Mesodermal cell (in vitro differentiated cells): ENCODE results near the gene COPS7B.

Experiments
- H3K27ac ChIP-seq: 2 replicates; pipeline ENCODE4 v1.7.0; 2013; ENCODE audit warnings: mild to moderate bottlenecking, low read depth, low read length, moderate library complexity; ENCODE audit not compliant: severe bottlenecking
- H3K36me3 ChIP-seq: 2 replicates; pipeline ENCODE4 v1.7.1; 2013; ENCODE audit warnings: mild to moderate bottlenecking, low read length, moderate library complexity; ENCODE audit not compliant: control insufficient read depth, insufficient read depth
- H3K4me1 ChIP-seq: one replicate; pipeline ENCODE4 v1.7.1; 2013; ENCODE audit warnings: mild to moderate bottlenecking, low read length; ENCODE audit not compliant: insufficient read depth, control insufficient read depth, poor library complexity, severe bottlenecking
- H3K4me3 ChIP-seq: 2 replicates; pipeline ENCODE4 v1.7.0; 2013; ENCODE audit warnings: low read length, control low read depth, mild to moderate bottlenecking; ENCODE audit not compliant: insufficient read depth, poor library complexity, severe bottlenecking; ENCODE audit errors: extremely low read depth
- H3K9me3 ChIP-seq: 2 replicates; pipeline ENCODE4 v1.7.1; 2013; ENCODE audit warnings: mild to moderate bottlenecking, low read length, moderate library complexity; ENCODE audit not compliant: control insufficient read depth
- WGBS, 2 experiments: methylation state at CpG; one replicate each; pipeline ENCODE4 v1.1.5; 2013; ENCODE audit warnings: missing lambda C conversion rate in 2 of 2; ENCODE audit not compliant: insufficient coverage in 2 of 2; 5-methylcytosine and 5-hydroxymethylcytosine counted together

COPS7B gene

GRCh38 chr2:231786917-231787292 lies 660 bp downstream of the COPS7B start:
- Histone ChIP-seq H3K27ac (peak overlapping the region; percentile 92), H3K36me3 (peaks cover 38% of the 10 kb centered on the region), H3K9me3 (no peaks in the 10 kb centered on the region), H3K4me3 (peak overlapping the region; percentile 80), H3K4me1 (peaks cover 7% of the 10 kb centered on the region)
- WGBS, 2 experiments: 6 to 13% methylated on average over 10 to 11 of the region's 11 CpGs

GRCh38 chr2:231791107-231791506 lies 4.9 kb downstream of the COPS7B start:
- peaks cover 78% of the 10 kb centered on the region for H3K36me3 ChIP-seq
- H3K27ac ChIP-seq: no peak overlapping the region
- H3K4me3 ChIP-seq: no peak overlapping the region
- H3K4me1 ChIP-seq: no peaks in the 10 kb centered on the region
- WGBS, 2 experiments: 82 to 84% methylated on average over 3 of the region's 3 CpGs
- H3K9me3 ChIP-seq: no peaks in the 10 kb centered on the region

GRCh38 chr2:231794383-231794782 lies 8.1 kb downstream of the COPS7B start:
- WGBS, 2 experiments: 90 to 100% methylated on average over 1 of the region's 3 CpGs
- peaks cover 95% of the 10 kb centered on the region for H3K36me3 ChIP-seq
- H3K9me3 ChIP-seq: no peaks in the 10 kb centered on the region
- no peak overlapping the region for H3K27ac ChIP-seq
- H3K4me3 ChIP-seq: no peak overlapping the region
- no peaks in the 10 kb centered on the region for H3K4me1 ChIP-seq

GRCh38 chr2:231795525-231796327 lies 9.5 kb downstream of the COPS7B start:
- Histone ChIP-seq H3K4me1 (no peaks in the 10 kb centered on the region), H3K36me3 (peaks cover 97% of the 10 kb centered on the region), H3K9me3 (no peaks in the 10 kb centered on the region), H3K27ac (no peak overlapping the region), H3K4me3 (no peak overlapping the region)
- WGBS, 2 experiments: 86 to 94% methylated on average over 4 to 9 of the region's 9 CpGs

- H3K4me1 ChIP-seq: no peaks in the 10 kb centered on the region
- H3K36me3 ChIP-seq: peaks cover 90% of the 10 kb centered on the region
- WGBS, 2 experiments: 50 to 63% methylated on average over 1 to 5 of the region's 6 CpGs
- H3K27ac ChIP-seq: no peak overlapping the region
- no peak overlapping the region for H3K4me3 ChIP-seq
- H3K9me3 ChIP-seq: no peaks in the 10 kb centered on the region
These were observed 14.3 kb downstream of the COPS7B start for GRCh38 chr2:231800493-231801091.

GRCh38 chr2:231803501-231804138 lies 17.4 kb downstream of the COPS7B start:
- H3K9me3 ChIP-seq: no peaks in the 10 kb centered on the region

GRCh38 chr2:231807020-231807419 lies 20.8 kb downstream of the COPS7B start:
- Histone ChIP-seq H3K27ac (no peak overlapping the region), H3K9me3 (no peaks in the 10 kb centered on the region), H3K4me3 (no peak overlapping the region), H3K4me1 (peaks cover 10% of the 10 kb centered on the region), H3K36me3 (peaks cover 84% of the 10 kb centered on the region)
- WGBS, 2 experiments: 88 to 100% methylated on average over 1 to 2 of the region's 2 CpGs

More at GRCh38 chr2:231803501-231804138, 17.4 kb downstream of the COPS7B start:
- H3K4me3 ChIP-seq: no peak overlapping the region
- 96 to 97% methylated on average over 8 of the region's 9 CpGs for WGBS, 2 experiments
- no peak overlapping the region for H3K27ac ChIP-seq
- H3K36me3 ChIP-seq: peaks cover 89% of the 10 kb centered on the region
- no peaks in the 10 kb centered on the region for H3K4me1 ChIP-seq

- Histone ChIP-seq H3K27ac (no peak overlapping the region), H3K4me3 (no peak overlapping the region), H3K4me1 (peaks cover 10% of the 10 kb centered on the region), H3K36me3 (peaks cover 70% of the 10 kb centered on the region), H3K9me3 (peaks cover 8% of the 10 kb centered on the region)
These were observed 24.7 kb downstream of the COPS7B start for GRCh38 chr2:231810905-231811304.

- H3K27ac ChIP-seq: no peak overlapping the region
- H3K9me3 ChIP-seq: peaks cover 9% of the 10 kb centered on the region
- H3K4me3 ChIP-seq: no peak overlapping the region
- 89 to 96% methylated on average over 3 to 4 of the region's 8 CpGs for WGBS, 2 experiments
- peaks cover 21% of the 10 kb centered on the region for H3K36me3 ChIP-seq
- H3K4me1 ChIP-seq: no peaks in the 10 kb centered on the region
These were observed 30.2 kb downstream of the COPS7B start for GRCh38 chr2:231816327-231817026.

- Histone ChIP-seq H3K4me3 (no peak overlapping the region), H3K27ac (no peak overlapping the region), H3K4me1 (no peaks in the 10 kb centered on the region), H3K9me3 (peaks cover 9% of the 10 kb centered on the region), H3K36me3 (peaks cover 3% of the 10 kb centered on the region)
- 67 to 73% methylated on average over 2 of the region's 2 CpGs for WGBS, 2 experiments
These were observed 33.3 kb downstream of the COPS7B start for GRCh38 chr2:231819447-231820042.
